GM19438 (cell line): ENCODE data around the gene TRPM8.
"Not testable (repeated sequence)": the region's sequence is repeated elsewhere in the genome, so short reads cannot be mapped to it uniquely, and the experiment has no call there.

Experiments
- ATAC-seq: cut with Tn5 transposase; IDR thresholded peaks from one replicate; pipeline ENCODE4 v1.9.1; 2021; ENCODE audit warnings: low read depth; ENCODE audit not compliant: unreplicated experiment

TRPM8 gene

DNA sequence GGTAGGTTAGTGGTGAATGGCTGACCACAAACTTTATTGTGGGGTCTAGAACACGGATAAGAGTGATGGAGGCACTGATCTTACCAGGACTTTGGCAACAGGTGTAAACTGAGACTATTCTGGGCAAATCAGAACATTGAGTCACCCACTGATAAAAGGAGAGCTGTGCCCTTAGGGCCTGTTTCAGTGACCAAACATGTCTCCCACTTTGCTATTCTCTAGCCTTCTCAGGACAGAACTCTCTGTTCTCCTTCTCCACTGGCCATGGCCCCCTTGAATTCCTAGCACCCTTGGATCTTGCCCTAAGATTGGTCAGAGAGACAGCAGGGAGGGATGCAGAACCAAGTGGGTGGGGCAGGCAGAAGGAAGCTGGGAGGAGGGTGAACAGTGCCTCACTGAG lies 18.3 kb downstream of the TRPM8 start:
- no peak for ATAC-seq

DNA sequence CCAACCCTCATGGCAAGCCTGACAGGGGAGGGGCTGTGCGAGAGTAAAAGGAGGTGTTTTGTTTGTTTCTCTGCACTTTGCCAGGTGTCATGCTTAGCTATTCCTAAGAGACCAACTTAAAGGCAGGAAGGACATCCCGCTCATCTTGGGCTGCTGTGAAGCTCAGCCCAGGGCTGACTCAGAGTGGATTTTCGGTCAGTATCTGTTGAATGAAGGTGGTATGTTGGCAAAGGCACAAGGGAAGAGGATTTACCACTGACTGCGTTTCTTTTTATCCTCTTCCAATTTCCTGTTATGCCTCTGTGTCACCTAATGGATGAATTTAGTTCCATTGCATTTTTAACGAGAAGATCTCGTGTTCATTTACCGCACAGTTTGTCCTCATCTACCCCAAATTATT lies 18.9 kb downstream of the TRPM8 start:
- ATAC-seq, result no peak

DNA sequence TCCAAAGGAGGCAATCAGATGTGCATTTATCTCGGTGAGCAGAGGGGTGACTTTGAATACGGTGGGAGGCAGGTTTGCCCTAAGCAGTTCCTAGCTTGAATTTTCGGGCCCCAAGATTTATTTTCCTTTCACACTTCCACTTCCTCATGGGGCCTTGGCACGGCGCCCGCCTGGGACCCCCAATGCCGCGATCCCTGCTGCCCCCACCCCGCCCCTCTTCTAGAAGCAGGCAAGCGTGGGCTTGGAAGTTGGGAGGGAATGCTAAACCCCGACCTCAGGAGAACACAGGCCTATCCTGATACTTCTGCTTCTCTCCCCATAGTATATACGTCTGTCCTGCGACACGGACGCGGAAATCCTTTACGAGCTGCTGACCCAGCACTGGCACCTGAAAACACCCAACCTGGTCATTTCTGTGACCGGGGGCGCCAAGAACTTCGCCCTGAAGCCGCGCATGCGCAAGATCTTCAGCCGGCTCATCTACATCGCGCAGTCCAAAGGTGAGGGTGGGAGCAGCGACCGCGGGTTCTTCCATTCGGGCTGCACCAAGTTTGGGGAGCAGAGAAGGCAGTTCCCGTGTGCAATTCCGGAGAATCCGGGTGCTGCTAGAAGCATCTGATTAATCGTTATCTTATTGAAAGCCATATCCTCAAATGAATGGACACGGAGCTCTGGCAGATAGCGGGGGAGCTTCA lies 21.6 kb downstream of the TRPM8 start:
- no peak for ATAC-seq

DNA sequence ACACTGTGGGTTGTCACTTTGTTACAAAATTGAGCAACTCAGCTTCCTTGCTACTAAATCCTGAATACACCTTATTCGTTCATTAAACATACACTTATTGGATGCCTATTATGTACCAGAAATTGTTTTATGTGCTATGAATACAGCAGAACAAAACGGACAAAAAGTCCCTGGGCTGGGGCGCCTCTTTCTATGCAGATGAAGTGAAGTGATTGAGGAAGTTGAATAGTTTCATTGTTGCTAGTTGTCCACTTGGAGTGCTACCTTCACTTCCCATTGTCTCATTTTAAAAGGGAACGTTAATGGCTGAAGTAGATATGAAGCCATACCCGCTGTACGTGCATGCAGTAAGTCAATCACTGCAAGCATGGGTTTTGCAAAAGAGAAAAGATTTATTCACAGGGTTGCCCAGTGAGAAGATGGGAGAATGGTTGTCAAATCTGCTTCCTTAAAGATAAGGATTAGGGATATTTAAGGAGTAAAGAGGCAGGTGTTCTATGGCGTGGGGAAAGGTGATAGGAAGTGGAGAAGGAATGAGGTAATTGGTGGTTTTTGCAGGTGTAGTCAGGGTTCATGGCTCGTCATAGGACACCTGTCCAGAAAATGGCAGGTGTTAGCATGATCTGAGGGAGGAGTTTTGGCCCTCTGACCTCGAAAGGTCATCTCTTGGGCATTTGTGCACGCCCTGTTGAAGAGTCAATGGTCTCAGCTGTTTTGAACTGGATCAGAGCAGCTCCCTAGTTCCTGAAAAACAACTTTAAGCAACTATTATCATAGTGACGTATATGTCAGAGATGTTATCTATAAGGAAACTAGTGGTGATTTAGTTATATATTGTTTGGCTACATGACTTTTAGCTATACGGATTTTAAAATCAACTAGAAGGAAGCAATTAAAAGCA lies 23.5 kb downstream of the TRPM8 start:
- no peak for ATAC-seq

DNA sequence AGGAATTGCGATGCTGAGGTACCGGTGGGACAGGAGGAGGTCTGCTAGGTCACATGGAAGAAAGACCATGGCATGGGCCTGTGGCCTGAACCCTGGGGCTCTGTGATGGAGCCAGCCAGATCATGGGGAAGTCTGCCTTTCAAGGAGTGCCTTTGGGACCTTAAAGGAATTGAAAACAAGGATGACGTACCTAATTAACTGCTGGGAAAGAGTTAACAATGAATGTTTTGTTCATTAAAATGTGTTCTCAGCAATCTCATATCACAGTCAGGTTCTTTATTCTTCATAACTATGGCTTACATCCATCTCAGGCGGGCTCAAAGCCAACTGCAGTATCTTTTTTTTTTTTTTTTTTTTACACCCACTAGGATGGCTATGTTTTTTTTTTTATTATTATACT lies 25.6 kb downstream of the TRPM8 start:
- ATAC-seq, result no peak

DNA sequence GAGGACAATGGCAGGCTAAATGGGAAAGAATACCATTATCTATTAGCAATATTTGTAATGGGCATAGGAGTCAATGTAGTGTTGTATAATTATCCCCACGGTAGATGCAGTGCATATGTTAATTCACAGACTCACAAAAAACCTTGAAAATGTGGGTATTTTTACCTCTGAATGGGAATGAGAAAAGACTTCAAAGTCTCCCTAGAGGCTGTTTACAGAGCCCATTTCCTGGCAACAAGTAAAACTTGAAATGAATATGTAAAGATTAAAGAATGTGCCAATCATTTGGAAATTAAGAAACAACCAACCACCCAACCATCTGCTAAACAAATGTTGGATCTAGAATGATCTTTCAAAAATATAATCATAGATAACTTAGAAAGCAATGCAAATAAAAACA lies 27.1 kb downstream of the TRPM8 start:
- ATAC-seq, result no peak

DNA sequence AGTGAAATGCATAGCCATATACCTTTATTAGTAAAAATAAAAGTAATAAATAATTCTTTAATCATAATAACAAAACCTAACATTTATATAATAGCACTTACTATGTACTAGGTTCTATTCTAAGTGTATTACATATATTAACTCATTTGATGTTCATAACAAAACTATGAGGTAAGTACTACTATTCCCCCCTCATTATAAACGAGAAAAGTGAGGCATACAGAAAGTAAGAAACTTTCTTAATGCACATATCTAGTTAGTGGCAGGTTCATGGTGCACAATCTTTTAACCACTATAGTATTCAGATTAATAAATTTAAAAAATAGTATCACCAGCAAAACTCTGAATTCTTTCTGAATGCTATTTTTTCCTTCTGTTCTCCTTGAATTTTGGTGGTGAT lies 27.5 kb downstream of the TRPM8 start:
- ATAC-seq, result no peak

DNA sequence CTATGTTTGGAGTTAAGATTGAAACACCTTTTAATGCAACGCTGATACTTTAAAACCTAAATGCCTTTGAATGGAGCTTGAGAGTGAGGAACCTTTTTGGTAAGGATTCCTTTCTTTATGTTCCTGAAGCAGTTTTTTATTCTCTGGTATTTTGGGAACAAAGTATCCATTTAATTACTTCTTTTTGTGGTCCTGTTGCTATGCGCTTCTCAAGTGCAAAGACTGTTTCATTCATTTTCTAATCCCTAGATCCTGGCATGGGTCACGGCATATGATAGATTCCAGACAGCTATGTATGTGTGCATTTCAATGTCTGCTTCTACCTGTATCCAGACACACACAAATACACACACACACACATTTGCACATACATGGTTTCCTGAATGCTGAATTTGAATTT lies 28.0 kb downstream of the TRPM8 start:
- ATAC-seq, result no peak

DNA sequence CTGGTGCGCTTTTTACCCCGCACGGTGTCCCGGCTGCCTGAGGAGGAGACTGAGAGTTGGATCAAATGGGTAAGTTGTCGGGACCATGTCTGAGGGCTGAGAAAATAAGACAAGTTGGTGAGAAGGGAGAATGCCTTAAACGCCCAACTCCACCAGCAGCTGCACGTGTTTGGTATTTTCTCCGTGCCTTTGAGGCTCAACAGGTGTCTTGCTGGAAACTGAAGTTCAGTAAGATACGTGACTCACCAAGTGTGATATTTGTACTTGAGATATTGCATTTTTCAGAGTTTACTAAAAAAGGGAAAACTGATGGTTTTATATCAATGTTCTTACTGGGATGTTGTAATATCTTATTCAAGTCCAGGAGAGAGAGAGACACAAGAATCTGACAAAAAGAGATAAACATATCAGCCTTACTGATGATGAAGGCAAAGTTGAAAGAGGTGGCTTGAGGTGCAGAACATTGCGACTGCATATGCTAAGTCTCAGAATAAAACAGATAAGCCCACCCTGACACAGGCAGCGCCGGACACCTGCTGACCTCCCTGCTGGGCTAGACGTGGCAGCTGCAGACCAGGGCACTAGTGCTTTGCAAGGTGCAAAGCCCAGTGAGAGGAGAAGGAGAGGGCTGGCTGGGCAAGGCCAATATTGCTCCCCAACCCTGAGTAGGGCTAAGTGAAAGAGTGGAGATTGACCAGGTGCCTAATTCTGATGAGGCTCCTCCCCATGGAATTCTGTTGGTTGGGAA lies 33.1 kb downstream of the TRPM8 start:
- ATAC-seq, result no peak

DNA sequence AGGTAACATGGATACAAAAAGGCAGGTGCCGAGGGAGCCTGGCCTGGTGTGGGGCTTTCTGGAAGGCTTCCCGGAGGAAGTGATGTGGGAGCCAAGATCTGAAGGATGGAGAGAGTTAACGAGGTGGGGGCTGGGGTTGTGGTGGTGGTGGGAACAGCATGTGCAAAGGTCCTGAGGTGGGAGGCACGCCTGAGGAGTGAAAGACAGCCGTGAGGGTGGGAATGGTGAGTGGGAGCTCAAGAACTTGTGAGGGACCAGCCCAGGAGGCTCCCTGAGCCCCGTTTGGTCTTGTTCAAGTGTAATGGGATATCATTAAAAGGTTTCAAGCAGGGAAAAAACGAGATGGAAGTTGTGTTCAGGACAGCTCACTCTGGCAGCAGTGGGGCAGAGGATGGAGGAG lies 35.2 kb downstream of the TRPM8 start:
- ATAC-seq, result no peak

DNA sequence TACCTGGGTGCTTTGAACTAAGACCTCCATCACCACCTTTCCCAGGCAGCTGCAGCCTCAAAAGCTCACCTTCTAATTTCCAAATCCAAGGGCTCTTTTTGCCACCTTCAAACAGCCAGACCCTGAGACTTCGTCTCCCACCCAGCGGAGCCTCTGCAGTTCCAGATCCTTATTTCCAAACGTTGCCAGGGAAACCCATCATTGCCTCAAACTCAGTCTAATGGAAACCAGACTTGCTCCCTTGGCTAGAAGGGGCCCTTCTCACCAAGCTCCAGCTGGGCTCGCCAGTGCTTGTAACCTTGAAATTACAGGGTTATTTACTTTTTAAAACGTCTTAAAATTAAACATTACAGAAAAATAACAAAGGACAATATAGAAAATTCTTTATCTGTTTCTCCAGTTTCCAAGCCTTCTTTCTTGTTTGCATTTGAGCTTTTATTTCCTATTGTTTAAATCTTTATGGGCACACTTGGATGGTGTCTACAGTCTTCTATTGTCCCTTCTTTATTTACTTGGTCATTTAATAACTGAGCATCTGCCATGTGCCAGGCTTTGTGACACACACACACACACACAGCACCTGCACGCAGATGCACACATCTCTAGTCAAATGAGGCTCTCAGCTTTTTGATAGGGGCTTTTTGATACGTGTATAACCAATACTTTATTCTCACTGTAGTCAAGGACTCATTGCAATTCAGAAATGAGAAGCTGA lies 36.1 kb downstream of the TRPM8 start:
- no peak for ATAC-seq

DNA sequence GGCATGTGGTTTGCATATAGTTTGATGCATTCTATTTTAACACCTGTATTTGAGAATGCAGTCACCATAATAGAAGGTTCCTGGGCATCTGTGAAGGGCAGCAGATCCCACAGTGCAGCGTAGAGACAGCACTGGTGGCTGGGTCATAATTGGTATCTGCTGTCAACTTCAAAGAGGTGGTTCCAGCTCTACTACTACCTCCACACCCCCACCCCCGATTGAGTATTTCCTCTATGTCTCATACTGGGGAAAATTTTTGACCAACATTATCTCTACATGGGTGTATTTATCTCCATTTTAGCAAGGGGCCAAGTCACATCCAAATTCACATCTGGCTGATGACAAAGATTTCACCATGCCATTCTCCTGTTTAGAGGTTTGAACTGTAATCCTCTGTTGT lies 43.0 kb downstream of the TRPM8 start:
- ATAC-seq, result no peak

DNA sequence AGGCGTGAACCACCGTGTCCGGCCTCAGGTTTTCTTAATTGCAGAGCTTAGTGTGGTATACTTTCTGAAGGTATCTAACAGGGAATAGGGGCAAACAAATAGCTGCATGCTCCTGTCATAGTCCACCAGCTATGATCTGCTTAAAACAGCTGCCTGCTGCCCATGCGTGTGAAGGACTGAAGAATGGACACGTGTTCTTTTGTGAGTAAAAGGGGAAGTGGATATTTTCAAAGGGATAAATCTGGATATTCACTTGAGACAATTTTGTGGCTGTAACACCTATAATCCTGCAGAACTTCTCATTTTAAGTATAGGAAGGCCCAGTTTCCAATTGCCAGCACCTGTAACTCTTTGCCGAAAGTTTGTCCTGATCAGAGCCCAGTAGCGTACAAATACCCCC lies 44.7 kb downstream of the TRPM8 start:
- no peak for ATAC-seq

DNA sequence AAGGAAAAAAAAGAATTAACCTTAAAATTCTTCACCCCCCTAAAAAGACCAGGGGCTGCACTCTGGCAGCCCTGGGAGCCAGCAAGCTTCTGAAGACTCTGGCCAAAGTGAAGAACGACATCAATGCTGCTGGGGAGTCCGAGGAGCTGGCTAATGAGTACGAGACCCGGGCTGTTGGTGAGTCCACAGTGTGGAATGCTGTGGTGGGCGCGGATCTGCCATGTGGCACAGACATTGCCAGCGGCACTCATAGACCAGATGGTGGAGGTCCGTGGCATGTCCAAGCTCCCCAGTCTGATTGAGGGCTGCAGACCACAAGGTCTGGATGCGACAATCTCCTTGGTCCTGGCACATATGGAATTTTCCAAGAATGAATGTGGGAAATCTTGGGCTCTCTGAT lies 47.4 kb downstream of the TRPM8 start:
- ATAC-seq, result no peak

DNA sequence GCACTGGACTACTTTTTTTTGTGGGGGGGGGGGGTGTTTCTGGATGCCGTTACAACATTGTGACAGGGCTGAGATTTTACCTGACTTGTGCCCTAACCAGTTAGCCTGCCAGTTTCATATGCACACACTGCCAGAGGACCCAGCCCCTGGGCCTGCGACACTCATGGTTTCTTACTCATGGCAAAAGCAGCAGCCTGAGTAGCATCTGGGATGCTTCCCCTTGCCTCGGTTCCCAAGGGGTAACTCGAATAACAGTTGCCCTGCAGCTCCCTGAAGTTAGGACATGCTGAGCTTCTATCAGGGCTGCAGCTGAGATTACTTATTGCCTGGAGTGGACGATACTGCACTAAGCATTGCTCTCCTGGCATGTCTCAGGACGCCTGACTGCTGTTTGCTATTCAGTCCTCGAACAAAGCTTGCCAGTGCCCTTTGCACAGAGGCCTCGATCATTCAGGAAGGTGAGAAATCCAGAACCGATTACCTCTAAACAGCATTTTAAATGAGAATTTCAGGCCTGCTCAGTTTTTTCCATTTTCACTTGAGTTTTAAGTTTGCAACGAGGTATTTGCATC lies 47.9 kb downstream of the TRPM8 start:
- ATAC-seq, result no peak

DNA sequence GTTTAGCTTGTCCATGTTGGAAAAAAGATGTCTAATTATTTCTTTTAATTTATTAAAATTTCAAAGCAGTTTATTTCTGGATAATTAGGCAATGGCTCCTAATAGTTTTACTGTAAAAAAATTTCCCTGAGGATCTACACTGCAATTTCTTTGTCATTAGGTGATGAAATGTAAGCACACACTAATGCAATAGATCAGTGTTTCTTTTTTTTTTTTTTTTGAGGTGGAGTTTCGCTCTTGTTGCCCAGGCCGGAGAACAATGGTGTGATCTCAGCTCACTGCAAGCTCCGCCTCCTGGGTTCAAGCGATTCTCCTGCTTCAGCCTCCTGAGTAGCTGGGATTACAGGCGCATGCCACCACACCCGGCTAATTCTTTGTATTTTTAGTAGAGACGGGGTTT lies 48.5 kb downstream of the TRPM8 start:
- not testable (repeated sequence) for ATAC-seq

DNA sequence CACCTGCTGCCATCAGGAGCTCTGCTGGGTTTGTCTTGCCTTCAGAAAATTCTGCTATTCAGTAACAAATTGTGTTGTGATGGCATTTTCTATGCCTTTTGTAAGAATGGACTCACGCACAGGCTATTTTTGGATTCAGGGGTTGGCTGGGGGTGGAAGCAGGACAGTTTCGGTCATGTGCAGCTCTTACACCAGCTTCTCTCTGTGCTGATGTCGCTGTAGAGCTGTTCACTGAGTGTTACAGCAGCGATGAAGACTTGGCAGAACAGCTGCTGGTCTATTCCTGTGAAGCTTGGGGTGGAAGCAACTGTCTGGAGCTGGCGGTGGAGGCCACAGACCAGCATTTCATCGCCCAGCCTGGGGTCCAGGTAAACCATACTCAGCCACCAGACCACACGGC lies 49.2 kb downstream of the TRPM8 start:
- no peak for ATAC-seq

DNA sequence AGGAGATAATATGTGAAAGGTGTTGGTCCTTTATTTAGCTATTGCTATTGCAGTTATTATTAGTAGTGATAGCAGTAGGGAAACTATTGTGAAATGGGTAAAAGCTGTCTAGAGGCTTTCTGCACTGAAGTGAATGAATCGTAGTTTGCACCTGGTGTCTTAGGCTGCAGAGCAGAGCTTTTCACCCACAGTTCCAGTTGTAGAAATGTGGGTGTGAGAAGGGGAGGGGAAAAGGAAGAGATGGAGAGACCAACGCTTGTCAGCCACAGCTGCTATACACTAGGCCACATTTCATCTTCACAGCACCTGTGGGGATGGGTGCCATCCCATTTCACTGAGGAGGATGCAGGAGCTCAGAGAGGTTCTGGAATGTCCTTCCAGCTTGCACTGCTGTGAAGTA lies 50.0 kb downstream of the TRPM8 start:
- no peak for ATAC-seq

DNA sequence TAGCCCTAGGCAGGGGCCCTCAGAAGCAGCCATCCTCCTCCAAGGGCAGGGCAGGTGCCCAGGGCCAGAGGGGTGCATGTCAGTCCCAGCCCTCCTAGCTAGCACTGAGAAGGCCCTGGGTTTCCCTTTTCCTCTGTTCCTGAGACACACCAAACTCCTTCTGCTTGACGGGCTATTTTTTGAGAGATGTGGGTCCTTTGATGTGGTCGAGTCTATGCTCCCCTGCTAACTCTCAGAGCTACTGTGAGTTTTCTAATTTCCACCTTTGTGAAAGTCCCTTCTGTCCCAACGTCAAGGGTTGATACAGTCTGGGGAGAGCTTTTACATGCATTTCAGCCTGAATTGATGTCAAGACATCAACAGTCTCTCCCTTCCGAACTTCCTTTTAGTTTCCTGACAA lies 51.4 kb downstream of the TRPM8 start:
- no peak for ATAC-seq

DNA sequence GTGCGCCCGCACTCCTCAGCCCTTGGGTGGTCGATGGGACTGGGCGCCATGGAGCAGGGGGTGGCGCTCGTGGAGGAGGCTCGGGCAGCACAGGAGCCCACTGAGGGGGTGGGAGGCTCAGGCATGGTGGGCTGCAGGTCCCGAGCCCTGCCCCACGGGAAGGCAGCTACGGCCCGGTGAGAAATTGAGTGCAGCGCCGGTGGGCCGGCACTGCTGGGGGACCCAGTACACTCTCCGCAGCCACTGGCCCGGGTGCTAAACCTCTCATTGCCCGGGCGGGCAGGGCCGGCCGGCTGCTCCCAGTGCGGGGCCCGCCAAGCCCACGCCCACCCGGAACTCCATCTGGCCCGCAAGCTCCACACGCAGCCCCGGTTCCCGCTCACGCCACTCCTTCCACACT lies 55.3 kb downstream of the TRPM8 start:
- ATAC-seq, result not testable (repeated sequence)
